ENCODE results near the gene AFP.

DNA sequence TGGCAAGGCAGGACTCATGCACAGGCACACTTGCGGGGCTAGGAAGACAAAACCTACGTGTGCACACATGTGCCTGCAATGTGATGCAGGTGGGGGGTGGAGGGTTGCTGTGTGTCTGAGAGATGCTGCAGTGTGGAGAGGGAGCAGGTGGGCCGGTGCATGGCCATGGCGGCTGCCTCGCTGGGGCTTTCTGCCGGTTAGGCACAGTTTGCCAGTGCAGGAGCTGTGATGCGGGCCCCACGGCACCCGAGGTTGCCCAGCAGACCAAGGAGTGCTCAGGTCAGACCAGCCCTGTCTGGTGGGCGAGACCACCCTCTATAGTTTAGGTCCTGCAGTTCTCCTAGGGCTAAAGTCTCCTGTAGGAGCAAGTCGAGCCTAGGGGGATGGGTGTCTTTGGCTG lies 41.2 kb downstream of the AFP start:
- no peak for TF ChIP-seq GLIS3 (CRISPR knock-in tag; IDR thresholded peaks at IDR 0.05)
- no peak for TF ChIP-seq TOX (CRISPR knock-in tag; IDR thresholded peaks at IDR 0.05; ENCODE audit: borderline replicate concordance)
- no peak for TF ChIP-seq ZNF565 (CRISPR knock-in tag; conservative IDR thresholded peaks at IDR 0.05; ENCODE audit: low read depth)
- no peak for TF ChIP-seq SNAI2 (CRISPR knock-in tag; IDR thresholded peaks at IDR 0.05)
- no peak for TF ChIP-seq ZFP30 (CRISPR knock-in tag; IDR thresholded peaks at IDR 0.05)
- no peak for TF ChIP-seq ESRRG (CRISPR knock-in tag; IDR thresholded peaks at IDR 0.05)
- no peak for TF ChIP-seq ARNTL (CRISPR knock-in tag; IDR thresholded peaks at IDR 0.05; ENCODE audit: borderline replicate concordance, low read depth)
- TF ChIP-seq, protein P1, sequence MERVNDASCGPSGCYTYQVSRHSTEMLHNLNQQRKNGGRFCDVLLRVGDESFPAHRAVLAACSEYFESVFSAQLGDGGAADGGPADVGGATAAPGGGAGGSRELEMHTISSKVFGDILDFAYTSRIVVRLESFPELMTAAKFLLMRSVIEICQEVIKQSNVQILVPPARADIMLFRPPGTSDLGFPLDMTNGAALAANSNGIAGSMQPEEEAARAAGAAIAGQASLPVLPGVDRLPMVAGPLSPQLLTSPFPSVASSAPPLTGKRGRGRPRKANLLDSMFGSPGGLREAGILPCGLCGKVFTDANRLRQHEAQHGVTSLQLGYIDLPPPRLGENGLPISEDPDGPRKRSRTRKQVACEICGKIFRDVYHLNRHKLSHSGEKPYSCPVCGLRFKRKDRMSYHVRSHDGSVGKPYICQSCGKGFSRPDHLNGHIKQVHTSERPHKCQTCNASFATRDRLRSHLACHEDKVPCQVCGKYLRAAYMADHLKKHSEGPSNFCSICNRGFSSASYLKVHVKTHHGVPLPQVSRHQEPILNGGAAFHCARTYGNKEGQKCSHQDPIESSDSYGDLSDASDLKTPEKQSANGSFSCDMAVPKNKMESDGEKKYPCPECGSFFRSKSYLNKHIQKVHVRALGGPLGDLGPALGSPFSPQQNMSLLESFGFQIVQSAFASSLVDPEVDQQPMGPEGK (CRISPR knock-in tag; IDR thresholded peaks at IDR 0.05; ENCODE audit: borderline replicate concordance): no peak
- no peak for TF ChIP-seq ISL1 (CRISPR knock-in tag; IDR thresholded peaks at IDR 0.05)
- no peak for TF ChIP-seq ZC3H10 (CRISPR knock-in tag; IDR thresholded peaks at IDR 0.05)
- TF ChIP-seq RARB (CRISPR knock-in tag; IDR thresholded peaks at IDR 0.05): no peak
- TF ChIP-seq, protein P2, sequence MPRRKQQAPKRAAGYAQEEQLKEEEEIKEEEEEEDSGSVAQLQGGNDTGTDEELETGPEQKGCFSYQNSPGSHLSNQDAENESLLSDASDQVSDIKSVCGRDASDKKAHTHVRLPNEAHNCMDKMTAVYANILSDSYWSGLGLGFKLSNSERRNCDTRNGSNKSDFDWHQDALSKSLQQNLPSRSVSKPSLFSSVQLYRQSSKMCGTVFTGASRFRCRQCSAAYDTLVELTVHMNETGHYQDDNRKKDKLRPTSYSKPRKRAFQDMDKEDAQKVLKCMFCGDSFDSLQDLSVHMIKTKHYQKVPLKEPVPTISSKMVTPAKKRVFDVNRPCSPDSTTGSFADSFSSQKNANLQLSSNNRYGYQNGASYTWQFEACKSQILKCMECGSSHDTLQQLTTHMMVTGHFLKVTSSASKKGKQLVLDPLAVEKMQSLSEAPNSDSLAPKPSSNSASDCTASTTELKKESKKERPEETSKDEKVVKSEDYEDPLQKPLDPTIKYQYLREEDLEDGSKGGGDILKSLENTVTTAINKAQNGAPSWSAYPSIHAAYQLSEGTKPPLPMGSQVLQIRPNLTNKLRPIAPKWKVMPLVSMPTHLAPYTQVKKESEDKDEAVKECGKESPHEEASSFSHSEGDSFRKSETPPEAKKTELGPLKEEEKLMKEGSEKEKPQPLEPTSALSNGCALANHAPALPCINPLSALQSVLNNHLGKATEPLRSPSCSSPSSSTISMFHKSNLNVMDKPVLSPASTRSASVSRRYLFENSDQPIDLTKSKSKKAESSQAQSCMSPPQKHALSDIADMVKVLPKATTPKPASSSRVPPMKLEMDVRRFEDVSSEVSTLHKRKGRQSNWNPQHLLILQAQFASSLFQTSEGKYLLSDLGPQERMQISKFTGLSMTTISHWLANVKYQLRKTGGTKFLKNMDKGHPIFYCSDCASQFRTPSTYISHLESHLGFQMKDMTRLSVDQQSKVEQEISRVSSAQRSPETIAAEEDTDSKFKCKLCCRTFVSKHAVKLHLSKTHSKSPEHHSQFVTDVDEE (CRISPR knock-in tag; IDR thresholded peaks at IDR 0.05): no peak
